Measurements from ENCODE around the gene KLHL33. TPM values are rescaled to one million over a fixed set of nuclear protein-coding genes. Genes with fewer than 3 reads are reported as not detected.

Gene KLHL33
- total RNA-seq, 1 donor from 2014 or later, result 0.53 TPM

GRCh38 chr14:20384886-20385285 is 51.1 kb downstream of the KLHL33 start:
- no peaks in the 10 kb centered on the region for H3K27me3 Mint-ChIP-seq
- ChIA-PET CTCF (no interaction called here), POLR2A (interaction anchor here (1.1 kb wide), 1 partner anchor 42 kb away, joined by 3 read pairs; the partner anchor contains the start of gene PARP2)
- DNase-seq, result no peak
- H3K36me3 Mint-ChIP-seq (ENCODE audit: low read depth), result peaks cover 94% of the 10 kb centered on the region
- no peak for TF ChIP-seq CTCF (IDR thresholded peaks at IDR 0.05)
- H3K27ac Mint-ChIP-seq, result no peak overlapping the region
- intact Hi-C loops (cut with micrococcal nuclease), result no loop called here
- H3K4me3 Mint-ChIP-seq, result no peak overlapping the region
- no peak for ATAC-seq (ENCODE audit: low read depth)
- peaks cover 7% of the 10 kb centered on the region for H3K4me1 Mint-ChIP-seq
- no peaks in the 10 kb centered on the region for H3K9me3 Mint-ChIP-seq

- CTCF ChIA-PET, result no interaction called here
- no peak for TF ChIP-seq CTCF (IDR thresholded peaks at IDR 0.05)
- Mint-ChIP-seq H3K27ac (no peak overlapping the region), H3K4me3 (no peak overlapping the region), H3K4me1 (peaks cover 7% of the 10 kb centered on the region), H3K36me3 (ENCODE audit: low read depth) (peaks cover 95% of the 10 kb centered on the region), H3K9me3 (no peaks in the 10 kb centered on the region), H3K27me3 (no peaks in the 10 kb centered on the region)
- POLR2A ChIA-PET, result interaction anchor here (1.1 kb wide), 1 partner anchor 41 kb away, joined by 3 read pairs; the partner anchor contains the start of gene PARP2
- intact Hi-C loops (cut with micrococcal nuclease), result no loop called here
- DNase-seq (no peak), ATAC-seq (ENCODE audit: low read depth) (no peak)
Measured at GRCh38 chr14:20384321-20384720, 51.6 kb downstream of the KLHL33 start.

GRCh38 chr14:20383636-20384035 is 52.3 kb downstream of the KLHL33 start:
- H3K4me3 Mint-ChIP-seq, result no peak overlapping the region
- intact Hi-C loops (cut with micrococcal nuclease), result no loop called here
- ChIA-PET CTCF (no interaction called here), POLR2A (interaction anchor here (1.1 kb wide), 1 partner anchor 40 kb away, joined by 3 read pairs; the partner anchor contains the start of gene PARP2)
- H3K4me1 Mint-ChIP-seq, result peaks cover 7% of the 10 kb centered on the region
- H3K9me3 Mint-ChIP-seq, result no peaks in the 10 kb centered on the region
- H3K36me3 Mint-ChIP-seq (ENCODE audit: low read depth), result peaks cover 94% of the 10 kb centered on the region
- DNase-seq (no peak), ATAC-seq (ENCODE audit: low read depth) (no peak)
- H3K27me3 Mint-ChIP-seq, result no peaks in the 10 kb centered on the region
- TF ChIP-seq CTCF (IDR thresholded peaks at IDR 0.05), result no peak
- H3K27ac Mint-ChIP-seq, result no peak overlapping the region

- ChIA-PET POLR2A (no interaction called here), CTCF (no interaction called here)
- TF ChIP-seq CTCF (IDR thresholded peaks at IDR 0.05), result no peak
- Mint-ChIP-seq H3K27me3 (no peaks in the 10 kb centered on the region), H3K36me3 (ENCODE audit: low read depth) (peaks cover 94% of the 10 kb centered on the region), H3K9me3 (no peaks in the 10 kb centered on the region), H3K4me1 (peaks cover 6% of the 10 kb centered on the region), H3K27ac (no peak overlapping the region), H3K4me3 (no peak overlapping the region)
- ATAC-seq (ENCODE audit: low read depth), result no peak
- no peak for DNase-seq
- intact Hi-C loops (cut with micrococcal nuclease), result no loop called here
Measured at GRCh38 chr14:20383032-20383431, 52.9 kb downstream of the KLHL33 start.

GRCh38 chr14:20382526-20382925 is 53.4 kb downstream of the KLHL33 start:
- ChIA-PET POLR2A (no interaction called here), CTCF (no interaction called here)
- ATAC-seq (ENCODE audit: low read depth) (no peak), DNase-seq (no peak)
- H3K27ac Mint-ChIP-seq, result no peak overlapping the region
- TF ChIP-seq CTCF (IDR thresholded peaks at IDR 0.05), result no peak
- peaks cover 1% of the 10 kb centered on the region for H3K4me1 Mint-ChIP-seq
- no peaks in the 10 kb centered on the region for H3K9me3 Mint-ChIP-seq
- intact Hi-C loops (cut with micrococcal nuclease), result no loop called here
- H3K27me3 Mint-ChIP-seq, result no peaks in the 10 kb centered on the region
- peaks cover 94% of the 10 kb centered on the region for H3K36me3 Mint-ChIP-seq (ENCODE audit: low read depth)
- no peak overlapping the region for H3K4me3 Mint-ChIP-seq

Measured in activated B cell treated with CpG ODN at 0.5 μM for 24 hours (primary cell).